ENCODE data around the gene USP17L20.
"Not testable (repeated sequence)": the region's sequence is repeated elsewhere in the genome, so short reads cannot be mapped to it uniquely, and the experiment has no call there.

- TF ChIP-seq CTCF, POLR2A (IDR thresholded peaks at IDR 0.05): not testable (repeated sequence)
Observed at GRCh38 chr4:9219852-9220251, 38.1 kb upstream of the USP17L20 start, which contains the start of gene USP17L12.
